Mucosa of stomach (tissue), 1 donor: Measurements from ENCODE around the gene CIC.
A peak's percentile ranks its signal among the peaks of the same experiment; 100 is the strongest.

Experiments used
- H3K27me3 ChIP-seq: one replicate; pipeline ENCODE4 v1.7.0; 2013; ENCODE audit warnings: mild to moderate bottlenecking, low read length; ENCODE audit not compliant: control insufficient read depth, insufficient read depth
- H3K36me3 ChIP-seq: one replicate; pipeline ENCODE4 v1.7.0; 2013; ENCODE audit warnings: low read length; ENCODE audit not compliant: control insufficient read depth, insufficient read depth
- H3K4me1 ChIP-seq: one replicate; pipeline ENCODE4 v1.7.0; 2013; ENCODE audit warnings: mild to moderate bottlenecking, low read length; ENCODE audit not compliant: control insufficient read depth, insufficient read depth
- H3K4me3 ChIP-seq: one replicate; pipeline ENCODE4 v1.7.0; 2013; ENCODE audit warnings: low read length
- H3K9ac ChIP-seq: one replicate; pipeline ENCODE4 v1.7.0; 2013; ENCODE audit warnings: mild to moderate bottlenecking, low read length, moderate library complexity
- H3K9me3 ChIP-seq: one replicate; pipeline ENCODE4 v1.7.0; 2013; ENCODE audit warnings: mild to moderate bottlenecking, low read length, moderate library complexity; ENCODE audit not compliant: control insufficient read depth
- donor health status: Pancreatic carcinoma.

The CIC gene

GRCh38 chr19:42233106-42233505, 35.9 kb upstream of the CIC start:
- no peaks in the 10 kb centered on the region for H3K9me3 ChIP-seq
- H3K9ac ChIP-seq = no peak overlapping the region
- peaks cover 23% of the 10 kb centered on the region for H3K36me3 ChIP-seq
- no peak overlapping the region for H3K4me3 ChIP-seq
- H3K4me1 ChIP-seq = no peaks in the 10 kb centered on the region
- H3K27me3 ChIP-seq = no peaks in the 10 kb centered on the region

GRCh38 chr19:42233678-42234292, 35.3 kb upstream of the CIC start:
- Histone ChIP-seq H3K4me3 (no peak overlapping the region), H3K4me1 (no peaks in the 10 kb centered on the region), H3K9me3 (no peaks in the 10 kb centered on the region), H3K9ac (no peak overlapping the region), H3K27me3 (no peaks in the 10 kb centered on the region), H3K36me3 (peaks cover 23% of the 10 kb centered on the region)

GRCh38 chr19:42234364-42234763, 34.7 kb upstream of the CIC start:
- H3K36me3 ChIP-seq = peaks cover 23% of the 10 kb centered on the region
- H3K4me3 ChIP-seq = no peak overlapping the region

GRCh38 chr19:42235181-42235580, 33.9 kb upstream of the CIC start:
- no peak overlapping the region for H3K4me3 ChIP-seq
- no peaks in the 10 kb centered on the region for H3K4me1 ChIP-seq
- no peak overlapping the region for H3K9ac ChIP-seq
- H3K36me3 ChIP-seq = peaks cover 15% of the 10 kb centered on the region
- no peaks in the 10 kb centered on the region for H3K27me3 ChIP-seq
- H3K9me3 ChIP-seq = no peaks in the 10 kb centered on the region

More at GRCh38 chr19:42234364-42234763, 34.7 kb upstream of the CIC start:
- no peaks in the 10 kb centered on the region for H3K27me3 ChIP-seq
- no peaks in the 10 kb centered on the region for H3K4me1 ChIP-seq
- no peak overlapping the region for H3K9ac ChIP-seq
- H3K9me3 ChIP-seq = no peaks in the 10 kb centered on the region

GRCh38 chr19:42239544-42240220, 29.4 kb upstream of the CIC start:
- Histone ChIP-seq H3K4me1 (no peaks in the 10 kb centered on the region), H3K36me3 (peaks cover 7% of the 10 kb centered on the region), H3K27me3 (no peaks in the 10 kb centered on the region)

GRCh38 chr19:42241279-42241678, 27.8 kb upstream of the CIC start:
- Histone ChIP-seq H3K36me3 (no peaks in the 10 kb centered on the region), H3K27me3 (no peaks in the 10 kb centered on the region), H3K9ac (peak overlapping the region; percentile 84), H3K9me3 (no peaks in the 10 kb centered on the region), H3K4me1 (peaks cover 7% of the 10 kb centered on the region), H3K4me3 (peak overlapping the region; percentile 54)

More at GRCh38 chr19:42239544-42240220, 29.4 kb upstream of the CIC start:
- Histone ChIP-seq H3K9me3 (no peaks in the 10 kb centered on the region), H3K4me3 (no peak overlapping the region), H3K9ac (no peak overlapping the region)

- Histone ChIP-seq H3K27me3 (no peaks in the 10 kb centered on the region), H3K9ac (peak overlapping the region; percentile 84), H3K4me1 (peaks cover 7% of the 10 kb centered on the region), H3K9me3 (no peaks in the 10 kb centered on the region), H3K36me3 (no peaks in the 10 kb centered on the region), H3K4me3 (peak overlapping the region; percentile 54)
Observed at GRCh38 chr19:42242069-42242511, 27.0 kb upstream of the CIC start.

- H3K4me3 ChIP-seq = peak within 1 kb of the TSS; percentile 67
- peak within 1 kb of the TSS; percentile 84 for H3K9ac ChIP-seq
- no peaks in the 10 kb centered on the region for H3K36me3 ChIP-seq
- H3K9me3 ChIP-seq = no peaks in the 10 kb centered on the region
- H3K4me1 ChIP-seq = peaks cover 7% of the 10 kb centered on the region
- no peaks in the 10 kb centered on the region for H3K27me3 ChIP-seq
Observed at GRCh38 chr19:42242512-42243409, 26.3 kb upstream of the CIC start, which contains the start of gene GSK3A. Gene GSK3A, minus strand, starts transcription at chr19:42242602. Its CDS starts 137 bp downstream, at chr19:42242465.

- Histone ChIP-seq H3K36me3 (no peaks in the 10 kb centered on the region), H3K9me3 (no peaks in the 10 kb centered on the region), H3K27me3 (no peaks in the 10 kb centered on the region), H3K9ac (peak overlapping the region; percentile 71), H3K4me1 (peaks cover 7% of the 10 kb centered on the region), H3K4me3 (peak overlapping the region; percentile 67)
Observed at GRCh38 chr19:42244347-42245220, 24.5 kb upstream of the CIC start.

GRCh38 chr19:42245231-42245630, 23.8 kb upstream of the CIC start:
- Histone ChIP-seq H3K4me1 (peaks cover 9% of the 10 kb centered on the region), H3K9ac (peak overlapping the region; percentile 36), H3K4me3 (peak overlapping the region; percentile 67), H3K27me3 (no peaks in the 10 kb centered on the region), H3K36me3 (no peaks in the 10 kb centered on the region), H3K9me3 (no peaks in the 10 kb centered on the region)

GRCh38 chr19:42246143-42246921, 22.7 kb upstream of the CIC start:
- Histone ChIP-seq H3K4me3 (no peak overlapping the region), H3K9ac (no peak overlapping the region), H3K4me1 (peaks cover 19% of the 10 kb centered on the region), H3K36me3 (no peaks in the 10 kb centered on the region), H3K27me3 (no peaks in the 10 kb centered on the region), H3K9me3 (no peaks in the 10 kb centered on the region)
